ENCODE data around the gene IL22RA2.
"Not testable (repeated sequence)": the region's sequence is repeated elsewhere in the genome, so short reads cannot be mapped to it uniquely, and the experiment has no call there.

The IL22RA2 gene

DNA sequence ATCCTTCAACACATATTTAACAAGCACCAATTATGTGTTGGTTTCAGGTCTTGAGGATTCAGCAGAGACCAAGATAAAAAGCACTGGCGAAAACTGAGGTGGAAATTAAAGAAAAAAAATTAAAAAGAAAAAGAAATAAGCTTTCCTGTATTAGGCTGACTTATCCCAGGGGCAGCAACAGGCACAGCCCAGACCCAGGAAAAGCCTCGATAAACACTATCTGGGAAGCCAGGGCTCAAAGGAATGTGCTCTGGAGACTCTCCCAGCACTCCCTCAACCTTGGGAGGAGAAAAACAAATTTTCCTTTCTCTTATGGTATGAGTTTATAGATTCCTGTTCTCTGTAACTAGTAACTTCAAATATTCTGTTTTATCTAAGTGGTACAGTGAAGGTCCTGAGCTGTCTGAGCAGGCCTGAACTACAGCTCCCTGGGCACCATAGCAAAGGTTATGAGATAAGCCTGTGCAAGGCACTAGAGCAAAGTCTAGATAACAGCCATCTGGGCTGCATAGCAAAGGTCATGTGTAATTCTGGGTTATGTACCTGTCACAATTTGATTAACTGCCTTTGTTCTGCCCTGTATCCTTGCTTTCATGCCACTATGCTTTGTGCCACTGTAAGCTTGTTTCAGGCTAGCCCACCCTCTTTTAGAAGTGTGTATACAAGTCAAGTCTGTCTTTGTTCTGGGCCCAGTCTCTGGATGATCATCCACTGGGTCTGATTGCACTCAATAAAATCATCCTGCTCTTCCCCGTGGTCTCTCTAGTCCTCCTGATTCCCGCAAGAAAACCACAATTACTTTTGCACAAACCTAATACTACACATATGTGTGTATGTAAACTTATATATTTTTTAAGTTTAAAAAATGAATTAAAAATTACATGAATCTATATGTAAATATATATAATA lies 54.0 kb downstream of the IL22RA2 start:
- Histone ChIP-seq H3K36me3 (ENCODE audit: insufficient read depth, low read length) (no peaks in the 10 kb centered on the region), H3K9ac (ENCODE audit: insufficient read length) (no peak overlapping the region), H3K4me3 (no peak overlapping the region), H3K9me3 (ENCODE audit: low read depth, low read length) (0 out of 2 replicates have a peak, but pooled peaks cover 2% of the 10 kb centered on the region), H3K27ac (no peak overlapping the region)
- DNase-seq (ENCODE audit: low read depth, low spot score), result no peak
- TF ChIP-seq POLR2AphosphoS5 (IDR thresholded peaks at IDR 0.05; ENCODE audit: borderline replicate concordance, low read depth, low read length), result no peak
- TF ChIP-seq EZH2 (IDR thresholded peaks at IDR 0.05), result no peak
- TF ChIP-seq FOXP2 (optimal IDR thresholded peaks at IDR 0.05; ENCODE audit: control extremely low read depth, extremely low read length, insufficient read depth), result no peak

DNA sequence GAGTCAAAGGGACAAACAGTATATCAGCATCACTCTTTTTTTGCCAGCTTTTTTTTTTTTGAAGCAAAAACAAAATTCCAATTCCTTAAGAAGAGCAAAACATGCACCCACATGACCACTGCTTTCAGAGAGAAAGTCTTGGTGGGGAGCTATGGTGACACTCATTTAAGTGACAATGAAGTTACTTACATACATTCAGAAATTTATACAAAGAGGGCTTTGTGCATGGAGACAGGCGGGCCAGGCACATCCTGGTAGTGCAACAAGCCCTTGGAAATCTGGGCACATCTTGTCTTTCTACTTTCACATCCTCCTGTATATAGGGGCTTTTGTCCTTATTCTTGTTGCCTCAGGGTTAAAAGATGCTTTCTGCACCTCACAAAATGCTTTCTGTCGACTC lies 55.9 kb downstream of the IL22RA2 start:
- TF ChIP-seq EZH2 (IDR thresholded peaks at IDR 0.05) (no peak), POLR2AphosphoS5 (IDR thresholded peaks at IDR 0.05; ENCODE audit: borderline replicate concordance, low read depth, low read length) (no peak), FOXP2 (optimal IDR thresholded peaks at IDR 0.05; ENCODE audit: control extremely low read depth, extremely low read length, insufficient read depth) (no peak)
- no peaks in the 10 kb centered on the region for H3K36me3 ChIP-seq (ENCODE audit: insufficient read depth, low read length)
- H3K4me3 ChIP-seq, result no peak overlapping the region
- no peak overlapping the region for H3K9ac ChIP-seq (ENCODE audit: insufficient read length)
- H3K9me3 ChIP-seq (ENCODE audit: low read depth, low read length), result 0 out of 2 replicates have a peak, but pooled peaks cover 2% of the 10 kb centered on the region
- DNase-seq (ENCODE audit: low read depth, low spot score), result no peak
- no peak overlapping the region for H3K27ac ChIP-seq

DNA sequence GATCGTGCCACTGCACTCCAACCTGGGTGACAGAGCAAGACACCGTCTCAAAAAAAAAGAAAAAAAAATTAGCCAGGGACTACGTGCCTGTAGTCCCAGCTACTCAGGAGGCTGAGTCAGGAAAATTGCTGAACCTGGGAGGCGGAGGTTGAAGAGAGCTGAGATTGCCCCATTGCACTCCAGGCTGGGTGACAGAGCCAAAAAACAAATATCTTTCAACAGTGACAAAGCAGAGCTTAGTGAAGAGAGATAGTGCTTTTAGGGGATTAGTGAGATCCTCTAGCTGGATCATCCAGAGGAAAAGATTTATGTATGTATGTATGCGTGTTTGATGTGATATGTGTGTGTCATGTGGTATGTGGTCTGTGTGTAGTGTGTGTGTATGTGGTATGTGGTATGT lies 56.6 kb downstream of the IL22RA2 start:
- Histone ChIP-seq H3K36me3 (ENCODE audit: insufficient read depth, low read length) (no peaks in the 10 kb centered on the region), H3K4me3 (no peak overlapping the region), H3K27ac (no peak overlapping the region), H3K9me3 (ENCODE audit: low read depth, low read length) (0 out of 2 replicates have a peak, but pooled peaks cover 2% of the 10 kb centered on the region), H3K9ac (ENCODE audit: insufficient read length) (no peak overlapping the region)
- TF ChIP-seq FOXP2 (optimal IDR thresholded peaks at IDR 0.05; ENCODE audit: control extremely low read depth, extremely low read length, insufficient read depth) (no peak), POLR2AphosphoS5 (IDR thresholded peaks at IDR 0.05; ENCODE audit: borderline replicate concordance, low read depth, low read length) (no peak), EZH2 (IDR thresholded peaks at IDR 0.05) (no peak)
- DNase-seq (ENCODE audit: low read depth, low spot score), result no peak

DNA sequence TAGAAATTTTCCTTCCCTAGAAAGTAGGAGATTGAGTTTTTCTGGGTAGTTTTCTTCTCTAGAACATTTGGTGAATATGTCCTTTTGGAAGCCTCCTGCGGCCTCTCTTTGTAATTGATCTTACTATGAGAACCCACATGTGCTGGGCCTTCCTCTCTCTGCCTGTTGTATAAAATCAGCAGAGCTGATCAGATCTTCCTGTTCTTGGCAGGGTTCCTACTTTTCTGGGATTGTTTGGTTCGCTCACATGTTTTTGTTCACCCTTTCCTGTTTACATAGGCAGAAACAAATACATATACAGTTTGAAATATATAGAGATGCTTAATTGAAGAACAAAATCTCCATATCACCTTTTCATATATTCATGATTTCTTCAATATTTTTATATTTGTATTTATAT lies 57.8 kb downstream of the IL22RA2 start:
- TF ChIP-seq EZH2 (IDR thresholded peaks at IDR 0.05) (no peak), POLR2AphosphoS5 (IDR thresholded peaks at IDR 0.05; ENCODE audit: borderline replicate concordance, low read depth, low read length) (no peak), FOXP2 (optimal IDR thresholded peaks at IDR 0.05; ENCODE audit: control extremely low read depth, extremely low read length, insufficient read depth) (no peak)
- H3K9ac ChIP-seq (ENCODE audit: insufficient read length), result no peak overlapping the region
- H3K4me3 ChIP-seq, result no peak overlapping the region
- 0 out of 2 replicates have a peak, but pooled peaks cover 2% of the 10 kb centered on the region for H3K9me3 ChIP-seq (ENCODE audit: low read depth, low read length)
- H3K27ac ChIP-seq, result no peak overlapping the region
- H3K36me3 ChIP-seq (ENCODE audit: insufficient read depth, low read length), result no peaks in the 10 kb centered on the region
- DNase-seq (ENCODE audit: low read depth, low spot score), result no peak

DNA sequence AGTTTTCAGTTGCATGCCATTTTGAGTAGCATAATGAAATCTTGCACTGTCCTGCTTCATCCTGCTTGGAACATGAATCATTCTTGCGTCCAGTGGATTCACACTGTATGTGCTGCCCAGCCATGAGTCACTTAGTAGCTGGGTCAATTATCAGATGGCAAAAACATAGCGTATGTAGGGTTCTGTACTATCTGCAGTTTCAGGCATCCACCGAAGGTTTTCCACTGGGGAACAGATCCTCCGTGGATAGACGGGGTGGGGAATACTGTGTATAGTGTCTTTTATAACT lies 61.4 kb downstream of the IL22RA2 start:
- no peak for TF ChIP-seq FOXP2 (optimal IDR thresholded peaks at IDR 0.05; ENCODE audit: control extremely low read depth, extremely low read length, insufficient read depth)
- no peak for TF ChIP-seq EZH2 (IDR thresholded peaks at IDR 0.05)
- TF ChIP-seq POLR2AphosphoS5 (IDR thresholded peaks at IDR 0.05; ENCODE audit: borderline replicate concordance, low read depth, low read length), result no peak
- H3K27ac ChIP-seq, result no peak overlapping the region
- no peak overlapping the region for H3K4me3 ChIP-seq
- H3K9me3 ChIP-seq (ENCODE audit: low read depth, low read length), result no peaks in the 10 kb centered on the region
- H3K36me3 ChIP-seq (ENCODE audit: insufficient read depth, low read length), result no peaks in the 10 kb centered on the region
- no peak for DNase-seq (ENCODE audit: low read depth, low spot score)
- no peak overlapping the region for H3K9ac ChIP-seq (ENCODE audit: insufficient read length)

GRCh38 chr6:137111296-137112066 lies 62.0 kb downstream of the IL22RA2 start:
- H3K4me3 ChIP-seq, result no peak overlapping the region
- no peak for DNase-seq (ENCODE audit: low read depth, low spot score)
- TF ChIP-seq POLR2AphosphoS5 (IDR thresholded peaks at IDR 0.05; ENCODE audit: borderline replicate concordance, low read depth, low read length) (no peak), EZH2 (IDR thresholded peaks at IDR 0.05) (no peak)
- no peaks in the 10 kb centered on the region for H3K36me3 ChIP-seq (ENCODE audit: insufficient read depth, low read length)
- no peak overlapping the region for H3K9ac ChIP-seq (ENCODE audit: insufficient read length)
- H3K27ac ChIP-seq, result no peak overlapping the region
- no peaks in the 10 kb centered on the region for H3K9me3 ChIP-seq (ENCODE audit: low read depth, low read length)

GRCh38 chr6:137107767-137108105 lies 65.7 kb downstream of the IL22RA2 start:
- Histone ChIP-seq H3K9me3 (ENCODE audit: low read depth, low read length) (no peaks in the 10 kb centered on the region), H3K27ac (peak overlapping the region; percentile 91), H3K4me3 (no peak overlapping the region), H3K9ac (ENCODE audit: insufficient read length) (no peak overlapping the region), H3K36me3 (ENCODE audit: insufficient read depth, low read length) (no peaks in the 10 kb centered on the region)
- DNase-seq (ENCODE audit: low read depth, low spot score), result no peak
- TF ChIP-seq FOXP2 (optimal IDR thresholded peaks at IDR 0.05; ENCODE audit: control extremely low read depth, extremely low read length, insufficient read depth) (no peak), EZH2 (IDR thresholded peaks at IDR 0.05) (no peak), POLR2AphosphoS5 (IDR thresholded peaks at IDR 0.05; ENCODE audit: borderline replicate concordance, low read depth, low read length) (no peak)

- not testable (repeated sequence) for H3K4me3 ChIP-seq; H3K9me3 ChIP-seq (ENCODE audit: low read depth, low read length); H3K9ac ChIP-seq (ENCODE audit: insufficient read length); H3K36me3 ChIP-seq (ENCODE audit: insufficient read depth, low read length)
- H3K27ac ChIP-seq, result peak overlapping the region; percentile 91
- DNase-seq (ENCODE audit: low read depth, low spot score), result peak; percentile 47
These were observed 66.2 kb downstream of the IL22RA2 start for GRCh38 chr6:137107047-137107766.

Data from SK-N-MC (cell line).